Activated CD8-positive, alpha-beta T cell treated with anti-CD3 and anti-CD28 coated beads for 36 hours (primary cell): ENCODE results near the gene ALKBH4. TPM values are rescaled to one million over a fixed set of nuclear protein-coding genes. Genes with fewer than 3 reads are reported as not detected.
"Not testable (repeated sequence)": the region's sequence is repeated elsewhere in the genome, so short reads cannot be mapped to it uniquely, and the experiment has no call there.

Source experiments
- ATAC-seq: fragments of 200-7000 bp; cut with Tn5 transposase; one replicate; pipeline ENCODE4 v1.10.0; 2021; ENCODE audit warnings: mild to moderate bottlenecking, moderate library complexity
- CTCF ChIA-PET: fragments of 350-600 bp; sonication (Branson Sonifier 250); formaldehyde crosslinking; loops from one replicate; lab custom pipeline; 2021; ENCODE audit warnings: antibody characterized with exemption; lab: Charles Lee
- POLR2A ChIA-PET: fragments of 350-600 bp; sonication (Branson Sonifier 250); formaldehyde crosslinking; loops from one replicate; lab custom pipeline; 2021; ENCODE audit warnings: antibody characterized with exemption; lab: Charles Lee
- DNase-seq: peaks from one replicate; pipeline ENCODE4 v3.0.0-alpha.2; 2020
- H3K27ac Mint-ChIP-seq: one replicate; pipeline ENCODE4 v1.8.0; 2021; ENCODE audit warnings: mild to moderate bottlenecking, mixed read lengths
- H3K27me3 Mint-ChIP-seq: one replicate; pipeline ENCODE4 v1.8.0; 2021; ENCODE audit warnings: mixed read lengths
- H3K36me3 Mint-ChIP-seq: one replicate; pipeline ENCODE4 v1.8.0; 2021; ENCODE audit warnings: low read depth, mixed read lengths
- H3K4me1 Mint-ChIP-seq: one replicate; pipeline ENCODE4 v1.8.0; 2021; ENCODE audit warnings: low read depth, mixed read lengths
- H3K4me3 Mint-ChIP-seq: one replicate; pipeline ENCODE4 v1.8.0; 2021; ENCODE audit warnings: mild to moderate bottlenecking, moderate library complexity, mixed read lengths
- H3K9me3 Mint-ChIP-seq: one replicate; pipeline ENCODE4 v1.8.0; 2021; ENCODE audit warnings: mixed read lengths
- CTCF ChIP-seq: fragments of 200-600 bp; IDR thresholded peaks from one replicate; pipeline ENCODE4 v1.8.0; 2022; ENCODE audit warnings: antibody characterized with exemption, mild to moderate bottlenecking
- intact Hi-C: fragments of 100-400 bp; cut with micrococcal nuclease; formaldehyde crosslinking; loops from one replicate; pipeline ENCODE4 v1.10.0; 2022
- total RNA-seq, 2 experiments: library from RNA; stranded (reverse); gene quantifications; one replicate each; pipeline ENCODE4 v1.2.3, GENCODE V29; 2021

ALKBH4 gene
- total RNA-seq, 2 experiments from 2014 or later = 6.0 to 6.9 TPM

GRCh38 chr7:102496861-102497260 is 32.2 kb upstream of the ALKBH4 start:
- intact Hi-C loops, H3K27ac Mint-ChIP-seq, POLR2A ChIA-PET, DNase-seq, H3K36me3 Mint-ChIP-seq, H3K4me1 Mint-ChIP-seq, H3K27me3 Mint-ChIP-seq, CTCF ChIA-PET, H3K9me3 Mint-ChIP-seq, ATAC-seq, H3K4me3 Mint-ChIP-seq: not testable (repeated sequence)

DNA sequence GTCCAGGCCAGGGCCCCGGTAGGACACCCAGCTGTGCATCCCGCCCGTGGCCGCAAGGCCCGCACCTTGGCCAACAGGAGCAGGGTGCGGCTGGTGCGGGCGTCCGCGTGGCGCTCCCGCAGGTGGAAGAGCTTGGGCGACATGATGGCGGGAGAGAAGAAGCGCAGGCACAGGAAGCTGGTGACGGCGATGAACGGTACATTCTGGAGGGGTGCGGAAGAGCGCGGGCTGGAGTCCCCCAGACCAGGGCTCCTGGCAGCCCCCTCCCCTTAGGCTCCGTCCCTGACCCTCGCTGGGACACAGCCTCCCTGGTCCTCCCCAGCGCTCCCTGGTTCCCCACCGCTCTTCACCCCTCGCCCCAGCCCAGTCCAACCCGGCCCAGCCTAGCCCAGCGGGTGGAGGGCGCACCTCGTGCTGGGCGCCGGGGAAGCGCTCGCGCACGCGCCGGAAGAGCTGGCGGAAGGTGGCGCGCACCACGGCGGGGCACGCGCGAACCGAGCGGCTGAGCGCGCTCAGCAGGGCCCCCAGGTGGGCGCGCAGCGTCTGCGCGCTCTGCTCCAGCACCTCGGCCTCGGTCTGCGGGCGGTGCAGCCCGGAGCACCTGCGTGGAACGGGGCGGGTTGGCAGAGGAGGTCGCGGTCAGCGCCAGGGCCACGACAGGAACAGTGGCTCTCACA is 29.9 kb upstream of the ALKBH4 start:
- H3K4me1 Mint-ChIP-seq, H3K4me3 Mint-ChIP-seq, H3K36me3 Mint-ChIP-seq, DNase-seq, intact Hi-C loops, H3K9me3 Mint-ChIP-seq, CTCF ChIA-PET, POLR2A ChIA-PET, H3K27me3 Mint-ChIP-seq, H3K27ac Mint-ChIP-seq: not testable (repeated sequence)
- peak; percentile 74 for ATAC-seq

DNA sequence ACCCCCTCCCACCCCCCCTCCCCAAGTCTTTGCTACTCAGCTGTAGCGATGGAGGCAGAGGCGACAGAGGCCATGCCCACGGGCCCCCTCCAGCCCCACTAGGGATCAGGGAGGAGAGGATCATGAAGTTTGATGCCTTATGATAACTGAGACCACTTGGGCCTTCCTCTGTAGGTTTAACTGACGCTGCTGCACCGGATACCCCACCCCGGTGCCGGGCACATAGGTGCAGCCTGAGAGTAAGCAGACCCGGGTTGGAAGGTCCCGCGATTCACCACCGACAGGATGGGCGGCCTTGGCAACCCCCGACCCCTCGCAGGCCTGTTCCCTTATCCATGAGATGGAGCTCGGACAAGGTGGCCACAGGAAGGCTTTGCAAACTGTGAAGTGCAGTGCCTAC is 29.4 kb upstream of the ALKBH4 start:
- H3K27ac Mint-ChIP-seq, H3K4me1 Mint-ChIP-seq, H3K36me3 Mint-ChIP-seq, H3K27me3 Mint-ChIP-seq, H3K9me3 Mint-ChIP-seq, H3K4me3 Mint-ChIP-seq, CTCF ChIA-PET, POLR2A ChIA-PET, intact Hi-C loops: not testable (repeated sequence)
- peak; percentile 69 for DNase-seq
- ATAC-seq = peak; percentile 19

DNA sequence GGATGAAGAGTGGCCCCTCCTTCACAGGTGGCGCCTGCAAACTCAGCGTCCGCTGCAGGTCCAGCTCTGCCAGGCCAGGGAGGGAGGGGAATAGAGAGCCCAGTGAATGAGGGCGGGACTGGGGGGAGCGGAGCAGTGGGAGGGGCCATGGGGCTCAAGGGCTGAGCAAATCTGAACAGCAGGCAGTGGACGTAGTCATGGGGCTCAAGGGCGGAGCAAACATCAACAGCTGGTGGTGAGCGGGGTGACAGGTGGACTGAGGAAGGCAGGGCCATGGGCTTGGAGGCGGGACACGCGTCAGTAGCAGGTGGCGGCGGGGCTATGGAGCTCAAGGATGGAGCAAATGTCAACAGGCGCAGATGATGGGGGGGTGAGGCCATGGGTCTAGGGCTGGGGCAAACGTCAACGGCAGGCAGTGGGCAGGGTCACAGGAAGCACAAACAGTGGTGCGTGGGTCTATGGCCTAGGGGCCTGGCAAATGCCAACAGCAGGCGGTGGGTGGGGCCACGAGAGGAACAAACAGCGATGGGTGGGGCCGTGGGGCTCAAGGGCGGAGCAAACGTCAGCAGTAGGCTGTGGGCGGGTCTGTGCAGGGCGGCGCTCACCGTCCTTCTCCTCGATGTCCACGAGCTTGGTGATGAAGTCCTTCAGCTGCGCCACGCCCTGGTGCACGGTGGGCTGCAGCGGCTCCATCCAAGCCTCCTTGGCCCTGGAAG is 28.7 kb upstream of the ALKBH4 start:
- peak; percentile 58 for ATAC-seq
- DNase-seq, H3K27ac Mint-ChIP-seq, H3K36me3 Mint-ChIP-seq, CTCF ChIA-PET, POLR2A ChIA-PET, intact Hi-C loops, H3K27me3 Mint-ChIP-seq, H3K4me1 Mint-ChIP-seq, H3K4me3 Mint-ChIP-seq, H3K9me3 Mint-ChIP-seq: not testable (repeated sequence)

GRCh38 chr7:102490529-102491075 is 25.9 kb upstream of the ALKBH4 start:
- CTCF ChIA-PET, H3K4me1 Mint-ChIP-seq, H3K27ac Mint-ChIP-seq, H3K27me3 Mint-ChIP-seq, POLR2A ChIA-PET, H3K9me3 Mint-ChIP-seq, H3K36me3 Mint-ChIP-seq, intact Hi-C loops, H3K4me3 Mint-ChIP-seq: not testable (repeated sequence)
- DNase-seq (peak; percentile 91), ATAC-seq (peak; percentile 70)

DNA sequence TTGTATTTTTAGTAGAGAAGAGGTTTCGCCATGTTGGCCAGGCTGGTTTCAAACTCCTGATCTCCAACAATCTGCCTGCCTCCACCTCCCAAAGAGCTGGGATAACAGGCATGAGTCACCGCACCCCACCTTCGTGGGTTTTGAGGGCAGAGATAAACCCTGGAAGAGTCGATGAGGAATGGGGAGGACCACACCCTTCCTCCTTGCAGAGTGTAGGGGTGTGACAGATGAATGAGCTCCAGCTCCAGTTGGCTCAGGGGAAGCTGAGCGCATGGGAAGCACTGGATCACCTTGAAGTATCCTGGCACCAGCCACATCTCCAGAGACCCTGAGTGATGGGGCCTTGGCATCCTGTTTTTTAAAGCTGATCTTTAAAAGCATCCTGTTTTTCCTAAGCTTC is 19.7 kb upstream of the ALKBH4 start:
- H3K27ac Mint-ChIP-seq, H3K27me3 Mint-ChIP-seq, H3K9me3 Mint-ChIP-seq, H3K4me1 Mint-ChIP-seq, CTCF ChIA-PET, H3K4me3 Mint-ChIP-seq, DNase-seq, ATAC-seq, POLR2A ChIA-PET, H3K36me3 Mint-ChIP-seq, intact Hi-C loops: not testable (repeated sequence)

GRCh38 chr7:102481962-102482361 is 17.3 kb upstream of the ALKBH4 start:
- DNase-seq, H3K4me3 Mint-ChIP-seq, intact Hi-C loops, H3K27me3 Mint-ChIP-seq, H3K9me3 Mint-ChIP-seq, CTCF ChIA-PET, ATAC-seq, H3K36me3 Mint-ChIP-seq, POLR2A ChIA-PET, H3K4me1 Mint-ChIP-seq, H3K27ac Mint-ChIP-seq: not testable (repeated sequence)

DNA sequence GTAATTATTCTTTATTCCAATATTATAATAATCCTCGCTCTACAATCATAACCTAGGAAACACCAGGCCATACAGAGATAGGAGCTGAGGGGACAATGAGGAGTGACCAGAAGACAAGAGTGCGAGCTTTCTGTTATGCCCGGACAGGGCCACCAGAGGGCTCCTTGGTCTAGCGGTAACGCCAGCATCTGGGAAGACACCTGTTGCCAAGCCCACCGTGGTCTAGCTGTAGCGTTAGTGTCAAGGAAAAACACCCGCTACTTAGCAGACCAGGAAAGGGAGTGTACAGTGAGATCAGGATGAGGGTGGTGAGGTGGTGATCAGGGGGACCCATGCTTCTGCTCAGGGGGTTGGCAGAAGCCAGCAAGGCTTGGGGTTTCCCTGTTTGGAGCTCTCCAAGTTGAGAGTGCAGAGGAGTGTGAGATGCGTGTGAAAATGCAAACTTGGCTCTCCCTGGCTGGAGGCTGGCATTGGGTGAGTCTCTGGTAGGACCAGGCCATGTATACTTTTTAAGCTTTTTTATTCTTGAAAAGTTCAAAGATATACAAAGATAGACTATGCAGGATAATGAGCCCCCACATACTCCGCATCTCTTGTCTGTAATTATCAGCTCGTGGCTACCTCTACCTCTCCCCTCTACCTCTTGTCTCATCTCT is 15.4 kb upstream of the ALKBH4 start:
- DNase-seq = peak; percentile 56
- ATAC-seq, CTCF ChIA-PET, H3K36me3 Mint-ChIP-seq, H3K27me3 Mint-ChIP-seq, intact Hi-C loops, H3K9me3 Mint-ChIP-seq, H3K4me1 Mint-ChIP-seq, H3K4me3 Mint-ChIP-seq, H3K27ac Mint-ChIP-seq, POLR2A ChIA-PET: not testable (repeated sequence)
- peak; percentile 28 for TF ChIP-seq CTCF

DNA sequence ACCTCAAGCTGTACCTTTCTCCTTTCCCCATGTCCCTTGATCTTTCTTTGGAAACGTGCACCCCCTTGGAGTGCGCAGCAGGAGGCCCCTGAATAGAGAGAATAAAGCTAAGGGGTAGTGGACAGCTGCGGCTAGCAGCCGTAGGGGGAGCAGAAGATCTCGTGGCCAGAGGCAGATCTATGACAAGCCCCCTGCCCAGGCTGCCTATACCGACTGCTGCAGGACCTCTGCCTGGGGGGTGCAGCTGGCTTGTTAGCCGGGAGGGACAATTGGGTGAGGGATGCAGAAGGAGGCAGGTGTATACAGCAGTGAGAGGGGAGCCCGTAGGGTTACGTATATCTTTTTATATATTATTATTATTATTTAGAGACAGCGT is 14.5 kb upstream of the ALKBH4 start:
- ATAC-seq = peak; percentile 12
- H3K27ac Mint-ChIP-seq, H3K4me3 Mint-ChIP-seq, H3K4me1 Mint-ChIP-seq, intact Hi-C loops, DNase-seq, POLR2A ChIA-PET, H3K27me3 Mint-ChIP-seq, H3K36me3 Mint-ChIP-seq, CTCF ChIA-PET, H3K9me3 Mint-ChIP-seq: not testable (repeated sequence)

DNA sequence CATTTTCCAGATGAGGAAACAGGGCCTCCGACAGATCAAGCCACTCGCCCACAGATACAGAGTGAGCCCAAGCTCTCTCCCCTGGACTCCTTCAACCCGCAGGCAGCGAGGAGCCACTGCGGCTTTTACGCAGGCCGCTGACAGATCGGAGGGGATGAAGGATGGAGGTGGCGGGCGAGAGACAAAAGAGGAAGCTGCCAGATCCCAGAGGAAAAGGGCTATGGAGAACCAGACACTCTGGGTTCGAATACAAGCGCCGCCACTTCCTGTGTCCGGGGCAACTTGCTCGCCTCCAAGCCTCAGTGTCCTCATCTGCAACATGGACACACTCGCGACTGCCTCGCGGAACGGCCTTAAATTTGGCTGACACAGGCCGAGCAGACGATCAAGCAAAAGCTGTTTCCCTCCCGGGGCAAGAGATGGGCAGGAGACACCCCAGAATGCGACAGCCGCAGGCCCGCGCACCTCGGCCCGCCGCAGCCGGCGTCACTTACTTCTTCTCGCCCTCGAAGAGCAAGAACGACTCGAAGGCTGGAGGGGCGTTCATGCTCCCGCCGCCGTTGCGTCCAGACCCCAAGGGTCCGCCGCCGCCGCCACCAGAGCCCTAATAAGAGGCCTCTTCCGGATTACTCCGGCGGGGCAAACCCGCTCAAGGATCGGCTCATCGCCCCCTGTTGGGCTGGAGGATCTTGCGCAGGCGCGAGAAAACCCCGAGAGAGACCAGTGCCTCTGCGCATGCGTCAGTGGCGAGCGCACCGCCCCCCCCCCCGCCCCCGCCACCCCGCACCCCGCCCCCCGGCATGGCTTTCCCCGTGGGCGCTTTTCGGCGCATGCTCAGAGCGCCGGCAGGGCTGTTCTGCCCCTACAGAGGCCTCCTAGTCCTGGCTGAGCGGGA is 13.9 kb upstream of the ALKBH4 start, which contains the start of gene POLR2J:
TSS of gene POLR2J (minus strand) at position 609 of the 895 bp plus-strand sequence. CDS start at position 547, 62 bp downstream.
- intact Hi-C loops, H3K9me3 Mint-ChIP-seq, H3K27me3 Mint-ChIP-seq, H3K36me3 Mint-ChIP-seq, CTCF ChIA-PET, H3K4me1 Mint-ChIP-seq, POLR2A ChIA-PET: not testable (repeated sequence)
- ATAC-seq = peak; percentile 94
- Mint-ChIP-seq H3K27ac (peak within 1 kb of the TSS; percentile 88), H3K4me3 (peak within 1 kb of the TSS; percentile 87)
- peak; percentile 77 for DNase-seq
